ENCODE results near the gene MYH15.

- TF ChIP-seq CTCF (IDR thresholded peaks at IDR 0.05) (no peak), POLR2AphosphoS5 (IDR thresholded peaks at IDR 0.05) (no peak), POLR2A (IDR thresholded peaks at IDR 0.05) (no peak)
These were observed 106.0 kb downstream of the MYH15 start for GRCh38 chr3:108404368-108404767.
